CD4-positive, alpha-beta T cell (primary cell): Measurements from ENCODE around the gene HOXA5. TPM values are rescaled to one million over a fixed set of nuclear protein-coding genes. Genes with fewer than 3 reads are reported as not detected.
A peak's percentile ranks its signal among the peaks of the same experiment; 100 is the strongest.

Experiments
- ATAC-seq: fragments of 200-7000 bp; cut with Tn5 transposase; one replicate; pipeline ENCODE4 v1.10.0; 2022; ENCODE audit warnings: mild to moderate bottlenecking; ENCODE audit not compliant: poor library complexity
- CTCF ChIA-PET: fragments of 350-600 bp; sonication (Branson Sonifier 250); formaldehyde crosslinking; loops from one replicate; lab custom pipeline; 2021; ENCODE audit warnings: antibody characterized with exemption, inconsistent platforms; lab: Charles Lee
- POLR2A ChIA-PET: fragments of 350-600 bp; sonication (Branson Sonifier 250); formaldehyde crosslinking; loops from one replicate; lab custom pipeline; 2021; ENCODE audit warnings: antibody characterized with exemption, inconsistent platforms; lab: Charles Lee
- DNase-seq, 14 experiments: peaks; one replicate each; pipeline ENCODE4 v3.0.0-alpha.2; 2013 to 2020; ENCODE audit warnings: mixed read lengths in 2 of 14
- H3K27ac ChIP-seq, 2 donors: one replicate each; pipeline versions ENCODE4 v1.5.1 to v1.7.0; 2013; ENCODE audit warnings: low read length in 2 of 2, low read depth in 1 of 2, mild to moderate bottlenecking in 1 of 2
- H3K27me3 ChIP-seq, 2 experiments: 1 replicate in 1 of 2; 2 replicates in 1 of 2; pipeline versions ENCODE4 v1.6.1 to v1.7.0; 2013; ENCODE audit warnings: low read length in 2 of 2, control low read depth in 1 of 2, mild to moderate bottlenecking in 1 of 2, moderate library complexity in 1 of 2; ENCODE audit not compliant: insufficient read depth in 2 of 2, control insufficient read depth in 1 of 2
- H3K36me3 ChIP-seq: one replicate; pipeline ENCODE4 v1.6.1; 2013; ENCODE audit warnings: low read length, control low read depth; ENCODE audit not compliant: insufficient read depth
- H3K4me1 ChIP-seq: one replicate; pipeline ENCODE4 v1.6.1; 2013; ENCODE audit warnings: low read length, control low read depth; ENCODE audit not compliant: insufficient read depth
- H3K4me3 ChIP-seq: one replicate; pipeline ENCODE4 v1.5.1; 2013; ENCODE audit warnings: mild to moderate bottlenecking, low read length, moderate library complexity
- H3K9me3 ChIP-seq, 2 experiments: 1 replicate in 1 of 2; 2 replicates in 1 of 2; pipeline versions ENCODE4 v1.6.1 to v1.7.0; 2013; ENCODE audit warnings: low read length in 2 of 2, mild to moderate bottlenecking in 2 of 2, control low read depth in 1 of 2, moderate library complexity in 1 of 2; ENCODE audit not compliant: control insufficient read depth in 1 of 2, insufficient read depth in 1 of 2
- H3K27ac Mint-ChIP-seq: one replicate; pipeline ENCODE4 v1.8.0; 2020; ENCODE audit warnings: mixed read lengths
- H3K27me3 Mint-ChIP-seq: one replicate; pipeline ENCODE4 v1.8.0; 2021; ENCODE audit warnings: mixed read lengths
- H3K36me3 Mint-ChIP-seq: one replicate; pipeline ENCODE4 v1.8.0; 2021; ENCODE audit warnings: low read depth, mixed read lengths
- H3K4me1 Mint-ChIP-seq: one replicate; pipeline ENCODE4 v1.8.0; 2021; ENCODE audit warnings: low read depth, mixed read lengths
- H3K4me3 Mint-ChIP-seq: one replicate; pipeline ENCODE4 v1.8.0; 2020; ENCODE audit warnings: mild to moderate bottlenecking, mixed read lengths
- H3K9me3 Mint-ChIP-seq: one replicate; pipeline ENCODE4 v1.8.0; 2020; ENCODE audit warnings: mixed read lengths
- CTCF ChIP-seq: fragments of 200-600 bp; IDR thresholded peaks from one replicate; pipeline ENCODE4 v1.8.0; 2022; ENCODE audit warnings: antibody characterized with exemption, mild to moderate bottlenecking
- intact Hi-C, 2 experiments: fragments of 100-400 bp; cut with DNase I in 1 of 2; cut with micrococcal nuclease in 1 of 2; formaldehyde crosslinking; loops; one replicate each; pipeline versions ENCODE4 v1.15.1 to v1.9.0; 2023 to 2025; cut with DNase I, micrococcal nuclease
- polyA plus RNA-seq, 2 donors: library from polyadenylated mRNA; unstranded; fragments of 120-200 nt; gene quantifications; one replicate each; pipeline ENCODE4 v1.2.1, GENCODE V29; 2013
- total RNA-seq, 174 experiments: library from RNA in 2 of 174; stranded (reverse) in 2 of 174; gene quantifications; one replicate each; pipeline ENCODE4 v1.2.3 and lab custom pipeline; 2021 to 2026

HOXA5 gene
- not detected for total RNA-seq
- polyA plus RNA-seq (2013, experiment 1 of 2), result not detected
- 0.15 TPM for polyA plus RNA-seq (2013, experiment 2 of 2)
- 0 to 6.3 (median 0.07) reads per million in 172 experiments for total RNA-seq (lab: John Stamatoyannopoulos, UW)

- H3K9me3 Mint-ChIP-seq, result no peaks in the 10 kb centered on the region
- peaks cover 0 to 39% of the 10 kb centered on the region in 2 experiments for H3K9me3 ChIP-seq
- ChIA-PET POLR2A (no interaction called here), CTCF (interaction anchor here (0.7 kb wide), 1 partner anchor 53 kb away, joined by 3 read pairs; no protein-coding TSS in a partner anchor)
- H3K36me3 ChIP-seq, result no peaks in the 10 kb centered on the region
- H3K36me3 Mint-ChIP-seq, result no peaks in the 10 kb centered on the region
- intact Hi-C loops, result no loop called here
- peaks cover 68% of the 10 kb centered on the region for H3K27me3 Mint-ChIP-seq
- peaks cover 29 to 67% of the 10 kb centered on the region in 2 experiments for H3K27me3 ChIP-seq
- no peak within 1 kb of the TSS for H3K27ac ChIP-seq
- DNase-seq (peak in 2 of 14 experiments; percentile 26 to 38), ATAC-seq (no peak)
- H3K4me3 ChIP-seq, result no peak within 1 kb of the TSS
- H3K4me1 ChIP-seq, result peaks cover 11% of the 10 kb centered on the region
- TF ChIP-seq CTCF, result no peak
- H3K4me3 Mint-ChIP-seq, result no peak within 1 kb of the TSS
- H3K27ac Mint-ChIP-seq, result no peak within 1 kb of the TSS
- H3K4me1 Mint-ChIP-seq, result peaks cover 4% of the 10 kb centered on the region
Observed at GRCh38 chr7:27143023-27143949, at the start of gene HOXA5. Gene HOXA5 (minus strand): TSS chr7:27143681. CDS start chr7:27143607, 74 bp downstream.

GRCh38 chr7:27192546-27193334, 49.3 kb upstream of the HOXA5 start:
- Histone ChIP-seq H3K9me3 (peaks cover 0 to 32% of the 10 kb centered on the region in 2 experiments), H3K4me1 (peaks cover 49% of the 10 kb centered on the region), H3K27ac (no peak overlapping the region), H3K4me3 (peak overlapping the region; percentile 18), H3K27me3 (peaks cover 89 to 96% of the 10 kb centered on the region in 2 experiments), H3K36me3 (no peaks in the 10 kb centered on the region)
- ATAC-seq, result peak; percentile 33
- peak in 2 of 14 experiments; percentile 57 to 59 for DNase-seq
- Mint-ChIP-seq H3K27me3 (peaks cover 99% of the 10 kb centered on the region), H3K9me3 (no peaks in the 10 kb centered on the region), H3K4me3 (peak overlapping the region; percentile 76), H3K36me3 (no peaks in the 10 kb centered on the region), H3K27ac (no peak overlapping the region), H3K4me1 (peaks cover 51% of the 10 kb centered on the region)
- POLR2A ChIA-PET, result interaction anchor here (0.5 to 1.5 kb wide), 5 partner anchors 10 to 419 kb away, joined by 3 to 5 read pairs (median 4); no protein-coding TSS in a partner anchor
- intact Hi-C loops, result loop anchor here (1.0 to 10.0 kb wide), 4 partner anchors 472 to 992 kb away; partner anchors contain the start of genes HIBADH (in 1 of the 2), JAZF1 (in 1 of the 2) and TAX1BP1 (in 1 of the 2)
- TF ChIP-seq CTCF, result no peak
- CTCF ChIA-PET, result interaction anchor here (0.8 to 1.5 kb wide), 3 partner anchors 13 to 42 kb away, joined by 3 to 9 read pairs (median 3); no protein-coding TSS in a partner anchor
